Islet precursor cell (in vitro differentiated cells): Measurements from ENCODE around the gene NTM.

Source experiments
- DNase-seq: peaks from one replicate; pipeline ENCODE4 v3.0.0-alpha.2; 2018

NTM gene

DNA sequence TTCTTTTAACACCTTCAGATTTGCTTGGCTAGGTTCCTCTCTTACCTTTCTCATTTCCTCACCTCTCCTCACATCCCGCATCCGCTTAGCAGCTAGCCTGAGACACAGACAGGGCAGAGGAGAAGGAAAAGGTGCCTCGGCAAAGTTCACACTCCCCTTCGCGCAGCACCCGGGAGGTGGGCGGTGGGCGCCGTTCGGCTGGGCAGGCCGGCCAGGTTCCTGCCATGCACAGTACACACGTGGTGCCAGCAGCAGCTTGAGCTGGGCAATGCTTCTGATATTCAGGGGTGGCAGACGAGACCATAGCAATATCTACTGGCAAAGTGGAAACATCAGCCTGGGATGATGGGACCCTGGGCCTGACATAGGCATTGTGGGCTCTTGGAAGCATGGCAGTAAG, 3.3 kb downstream of the NTM start:
- DNase-seq, result no peak

DNA sequence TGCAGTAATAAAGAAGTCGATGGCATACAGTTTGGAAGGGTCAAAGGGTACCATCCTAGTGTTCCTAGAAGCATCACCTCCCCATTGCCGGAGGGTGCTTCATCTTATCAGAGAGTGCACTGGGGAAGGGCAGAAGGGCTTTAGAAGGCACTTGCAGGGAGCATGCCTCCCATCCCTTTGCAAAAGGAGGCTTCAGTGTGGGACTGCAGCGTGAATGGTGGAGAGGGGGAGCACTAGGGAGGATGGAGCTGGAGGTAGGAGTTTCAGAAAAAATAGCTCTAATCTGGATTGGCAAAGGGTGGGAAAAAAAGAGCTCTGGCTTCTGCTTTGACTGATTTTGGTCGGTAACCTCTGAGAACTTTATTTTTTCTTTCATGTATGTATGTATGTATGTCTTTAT, 5.0 kb downstream of the NTM start:
- no peak for DNase-seq

DNA sequence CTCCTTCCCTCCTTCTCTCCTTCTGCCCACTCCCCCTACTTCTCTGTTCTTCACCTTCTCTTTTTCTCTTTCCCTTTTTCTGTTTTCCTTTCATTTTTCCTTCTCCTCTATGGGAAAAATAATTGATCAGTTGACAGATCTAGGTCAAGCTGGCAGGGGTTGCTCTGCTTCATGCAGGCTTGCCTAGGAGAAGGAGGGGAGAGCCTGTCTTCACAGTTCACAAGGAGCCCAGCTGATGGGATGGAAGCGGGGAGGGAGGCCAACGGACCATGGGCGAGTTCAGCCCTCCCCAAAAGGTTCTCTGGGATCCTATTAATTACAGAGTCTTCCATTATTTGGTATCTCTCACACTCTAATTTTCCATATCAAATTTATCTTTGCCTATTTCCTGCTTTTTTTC, 5.5 kb downstream of the NTM start:
- no peak for DNase-seq

DNA sequence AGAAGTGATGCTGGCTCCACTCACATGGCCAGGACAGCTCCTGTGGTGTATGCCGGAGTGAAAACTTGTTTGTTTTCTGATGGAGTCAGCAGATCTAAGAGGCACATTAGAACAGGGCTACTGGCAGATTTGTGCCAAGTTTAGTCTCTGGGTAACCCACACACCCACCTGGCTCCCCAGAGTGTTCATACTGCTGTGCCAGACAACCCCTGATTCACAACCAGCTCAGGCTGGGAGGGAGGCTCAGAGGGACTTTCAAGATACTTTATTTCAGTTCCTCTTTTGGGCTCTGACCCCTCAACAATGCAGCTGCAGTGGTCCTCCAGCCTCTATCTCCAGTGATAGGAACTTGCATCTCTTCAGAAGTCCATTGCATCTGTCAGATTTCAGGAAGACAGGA, 8.5 kb downstream of the NTM start:
- DNase-seq, result no peak

DNA sequence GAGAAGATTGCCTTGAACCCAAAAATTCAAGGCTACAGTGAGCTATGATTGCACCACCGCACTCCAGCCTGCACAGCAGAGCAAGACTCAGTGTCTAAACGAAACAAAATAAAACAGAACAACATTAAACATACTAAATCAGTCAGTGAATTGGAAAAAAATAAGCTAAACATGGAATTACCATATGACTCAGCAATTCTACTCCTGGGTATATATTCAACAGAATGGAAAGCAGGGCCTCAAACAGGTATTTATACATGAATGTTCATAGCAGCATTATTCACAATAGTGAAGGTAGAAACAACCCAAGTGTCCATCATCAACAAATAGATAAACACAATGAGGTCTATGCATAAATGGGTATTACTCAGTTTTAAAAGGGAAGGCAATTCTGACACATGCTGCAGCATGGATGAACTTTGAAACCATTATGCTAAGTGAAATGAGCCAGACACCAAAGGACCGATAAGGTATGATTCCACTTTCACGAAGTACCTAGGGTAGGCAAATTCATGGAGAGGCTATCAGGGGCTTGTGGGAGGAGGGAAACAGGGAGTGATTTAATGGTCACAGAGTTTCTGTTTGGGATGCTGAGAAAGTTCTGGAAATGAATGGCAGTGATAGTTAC, 15.5 kb downstream of the NTM start:
- no peak for DNase-seq

DNA sequence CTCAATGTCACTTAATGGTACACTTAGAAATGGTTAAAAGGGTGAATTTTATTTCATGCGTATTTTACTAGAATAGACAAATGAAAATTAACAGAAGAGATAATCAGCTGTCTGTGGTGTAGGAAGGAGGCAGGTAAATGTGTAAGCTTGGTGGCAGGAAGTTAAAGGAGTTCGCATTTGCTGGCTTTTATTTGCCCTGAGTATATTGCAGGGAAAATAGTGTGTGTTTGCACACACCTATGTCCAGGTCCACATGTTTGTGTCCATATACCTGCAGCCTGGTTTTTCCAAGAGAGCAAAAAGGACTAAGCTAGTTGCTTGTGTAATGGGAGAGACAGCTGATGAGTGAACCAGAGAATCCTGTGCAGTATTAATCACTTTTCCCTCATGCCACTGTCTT, 16.0 kb downstream of the NTM start:
- DNase-seq, result no peak

DNA sequence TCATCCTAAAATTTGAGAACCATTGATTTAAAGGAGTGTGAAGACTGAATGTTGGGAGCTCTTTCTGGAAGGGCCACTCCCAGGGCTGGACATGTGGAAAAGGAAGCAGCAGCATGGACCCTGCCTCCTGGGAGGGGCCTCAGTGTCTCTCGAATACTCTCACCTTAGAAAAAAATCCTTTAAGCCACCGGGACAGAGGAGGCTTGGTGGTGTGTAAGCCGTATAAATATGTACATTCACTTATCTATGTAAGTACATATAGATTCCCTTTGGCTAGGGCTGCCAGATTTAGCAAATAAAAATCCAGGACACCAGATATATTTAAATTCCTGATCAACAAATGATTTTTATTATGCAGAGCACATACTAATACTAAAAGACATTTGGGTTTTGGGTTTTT, 17.6 kb downstream of the NTM start:
- DNase-seq, result no peak

DNA sequence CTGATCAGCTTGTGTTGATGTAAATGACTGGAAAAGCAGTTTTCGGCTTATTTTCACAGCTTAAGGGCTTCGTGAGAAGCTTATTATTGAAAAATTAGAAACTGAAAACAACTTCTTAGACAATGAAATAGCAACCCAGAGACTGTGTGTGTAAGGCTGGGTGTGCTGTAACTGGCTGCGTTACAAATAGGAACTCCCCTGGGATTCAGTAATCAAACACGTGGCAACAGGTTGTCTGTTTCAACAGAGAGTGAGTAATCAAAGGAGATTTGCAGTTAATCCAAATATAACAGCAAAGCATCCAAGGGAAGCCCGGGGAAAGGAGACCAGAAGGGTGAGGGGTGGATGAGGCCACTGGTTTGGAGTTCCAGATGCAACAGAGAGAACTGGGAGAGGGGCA, 19.2 kb downstream of the NTM start:
- DNase-seq, result no peak

DNA sequence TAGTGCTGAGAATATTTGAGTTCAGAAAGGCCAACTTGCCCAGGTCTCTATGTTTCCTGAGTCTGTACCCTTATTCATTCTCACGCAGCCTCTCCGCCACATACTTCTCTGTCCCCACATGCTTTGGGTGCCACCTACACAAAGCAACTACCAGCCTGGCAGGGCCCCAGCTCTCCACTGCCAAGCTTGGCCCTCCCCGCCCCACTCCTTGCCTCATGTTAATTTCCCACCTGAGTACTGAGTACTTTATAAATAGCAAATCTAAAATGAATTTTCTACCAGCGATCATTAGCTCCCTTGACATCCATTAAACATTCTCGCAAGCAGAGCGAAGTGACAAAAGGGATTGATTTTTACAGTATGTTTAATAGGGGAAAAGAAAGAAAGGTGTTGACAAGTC, 20.8 kb downstream of the NTM start:
- no peak for DNase-seq

DNA sequence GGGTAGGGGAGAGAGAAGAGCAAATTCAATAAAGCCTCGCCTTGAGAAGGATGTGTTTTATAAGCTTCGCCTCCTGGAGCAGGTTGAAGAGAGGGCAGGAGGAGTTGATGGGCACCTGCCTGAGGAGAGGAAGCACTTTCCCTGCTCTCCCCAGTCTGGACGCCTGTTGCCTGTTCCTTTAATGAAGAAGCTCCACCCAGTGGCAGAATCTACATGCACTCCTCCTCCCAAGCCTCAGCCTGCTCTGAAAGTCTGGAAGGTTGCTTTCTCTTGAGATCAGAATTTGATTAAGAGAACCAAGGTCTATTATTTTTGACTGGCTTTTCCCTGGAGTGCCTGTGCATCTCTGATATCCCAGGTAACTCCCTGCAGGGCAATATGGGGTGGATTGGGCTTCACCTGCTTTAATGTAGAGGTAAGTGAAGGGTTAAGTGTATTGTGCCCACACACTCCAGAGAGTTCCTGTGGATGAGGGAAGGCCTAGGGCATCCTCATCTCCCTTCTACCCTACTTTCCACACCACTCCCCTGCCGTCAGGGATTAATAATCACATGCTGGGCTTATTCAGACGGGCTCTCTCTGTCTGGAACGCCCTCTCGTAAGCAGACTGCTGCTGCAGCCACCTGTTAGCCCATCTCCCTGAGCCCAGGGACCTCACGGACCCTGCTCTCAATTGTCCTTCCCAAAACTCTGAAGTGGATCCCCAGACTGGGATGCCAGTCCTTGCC, 22.3 kb downstream of the NTM start:
- no peak for DNase-seq

DNA sequence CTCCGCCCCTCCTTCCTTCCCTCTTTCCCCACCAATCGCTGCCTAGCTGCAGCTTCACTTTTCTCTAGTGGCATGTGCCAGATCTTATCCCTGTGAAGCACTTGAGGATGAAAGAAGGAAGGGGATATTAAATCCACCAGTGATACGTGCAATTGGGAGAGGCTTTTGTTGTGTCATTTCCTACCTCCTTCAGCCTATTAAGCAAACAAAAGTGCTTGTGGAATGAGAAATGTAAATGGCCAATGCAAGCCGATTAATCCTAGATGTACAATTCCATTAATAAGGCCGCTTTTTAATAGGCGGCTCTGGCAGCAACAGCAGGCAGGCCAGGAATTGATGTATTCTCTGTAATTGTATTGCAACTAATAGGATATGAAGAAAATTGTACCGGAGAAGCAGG, 23.3 kb downstream of the NTM start:
- DNase-seq, result no peak

DNA sequence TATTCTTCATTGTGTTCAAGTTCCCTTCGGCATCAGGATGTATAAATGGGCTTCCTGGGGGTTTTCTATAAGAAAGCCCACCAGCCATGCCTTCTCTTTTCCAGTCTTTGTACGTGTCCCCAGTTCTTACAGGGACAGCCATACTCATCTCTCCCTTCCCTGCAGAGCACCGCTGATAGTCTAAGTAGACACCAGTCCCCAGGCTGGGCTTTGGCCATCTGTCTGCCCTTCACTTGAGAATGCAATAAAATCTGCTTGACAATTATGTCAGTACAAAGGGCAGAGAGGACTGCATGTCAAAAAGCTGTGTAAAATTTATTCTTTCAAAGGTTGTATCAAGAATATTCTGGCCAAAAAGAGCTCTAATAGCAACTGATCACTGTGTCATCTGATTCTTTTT, 27.3 kb downstream of the NTM start:
- no peak for DNase-seq

DNA sequence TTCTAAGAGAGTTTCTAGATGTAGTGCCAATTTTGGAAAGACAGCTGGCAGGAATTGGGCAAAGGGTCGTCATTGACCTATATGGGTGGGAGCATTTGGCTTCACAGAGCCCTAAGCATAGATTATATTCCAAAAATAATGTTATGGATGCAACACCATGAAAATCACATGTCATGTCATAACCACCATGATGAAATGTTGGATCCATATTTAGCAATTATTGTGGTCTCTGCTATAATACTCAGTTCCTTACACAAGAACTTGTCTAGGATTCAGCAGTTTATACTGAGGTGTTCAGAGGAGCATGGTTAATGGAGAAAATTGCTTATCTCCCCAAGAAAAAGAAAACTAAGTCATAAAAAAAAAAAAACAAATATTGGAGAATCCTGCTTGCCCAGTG, 31.6 kb downstream of the NTM start:
- no peak for DNase-seq

DNA sequence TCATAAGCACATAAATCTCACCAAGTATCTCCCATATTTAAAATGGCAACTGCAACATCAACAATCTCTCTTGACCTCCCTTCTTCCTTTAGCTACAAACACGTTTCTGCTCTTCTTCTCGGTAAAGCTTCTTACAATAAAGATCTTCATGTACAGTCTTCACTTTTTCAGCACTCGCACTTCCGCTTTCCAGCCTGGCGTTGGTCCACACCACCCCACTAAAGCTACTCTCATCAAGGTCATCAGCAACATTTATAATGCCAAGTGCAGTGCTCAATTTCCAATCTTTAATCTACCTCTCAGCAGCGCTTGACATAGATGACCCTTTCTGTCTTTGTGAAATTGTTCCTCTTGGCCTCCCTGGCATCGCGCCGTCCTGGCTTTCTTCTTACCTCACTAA, 33.6 kb downstream of the NTM start:
- DNase-seq, result no peak

DNA sequence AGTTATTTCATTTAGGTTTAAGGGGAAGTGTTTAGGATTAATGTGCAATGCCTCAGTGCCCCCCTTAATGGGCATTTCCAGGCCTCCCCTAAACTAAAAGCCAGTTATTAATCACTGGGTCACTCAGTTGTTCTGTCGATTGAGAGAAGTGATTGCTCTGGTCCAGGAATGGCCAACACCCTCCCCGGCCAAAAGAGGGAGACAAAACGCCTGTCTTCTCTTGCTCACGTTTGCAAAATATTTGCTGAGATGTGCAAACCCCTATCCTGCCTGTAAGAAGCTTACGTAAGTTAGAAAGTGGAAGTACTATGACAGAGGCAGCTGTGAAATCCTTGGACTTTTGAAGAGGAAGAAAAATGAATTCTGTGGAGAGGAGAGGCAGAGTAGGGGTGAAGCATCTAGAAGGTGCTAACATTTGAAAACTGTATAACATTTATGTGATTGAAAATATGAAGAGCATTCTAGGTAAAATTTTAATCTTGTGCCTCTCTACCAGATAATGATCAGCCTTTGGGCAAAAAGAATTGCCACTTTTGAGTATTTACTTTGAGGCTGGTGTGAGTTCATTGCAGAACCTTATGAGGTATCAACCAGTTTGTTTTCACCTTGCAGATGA, 37.7 kb downstream of the NTM start:
- peak; percentile 83 for DNase-seq

DNA sequence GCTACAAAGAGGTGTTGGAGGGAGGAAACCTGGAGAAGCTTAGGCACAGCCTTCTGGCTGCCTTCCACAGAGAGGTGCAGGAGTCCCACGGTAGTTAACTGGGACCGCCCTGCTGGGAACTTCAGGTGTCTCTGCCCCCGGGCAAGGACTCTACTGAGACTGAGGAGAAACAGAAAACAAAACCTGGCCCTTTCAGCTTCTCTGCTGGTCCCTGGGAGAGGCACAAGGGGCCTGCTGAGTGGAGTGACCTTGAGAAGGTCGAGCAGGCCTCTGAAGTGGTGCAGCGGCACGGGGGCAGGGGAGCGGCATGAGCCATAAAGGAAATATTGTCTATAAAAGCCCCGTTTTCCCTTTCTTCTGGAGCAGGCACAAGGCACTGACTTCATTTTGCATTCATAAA, 38.9 kb downstream of the NTM start:
- peak; percentile 69 for DNase-seq

DNA sequence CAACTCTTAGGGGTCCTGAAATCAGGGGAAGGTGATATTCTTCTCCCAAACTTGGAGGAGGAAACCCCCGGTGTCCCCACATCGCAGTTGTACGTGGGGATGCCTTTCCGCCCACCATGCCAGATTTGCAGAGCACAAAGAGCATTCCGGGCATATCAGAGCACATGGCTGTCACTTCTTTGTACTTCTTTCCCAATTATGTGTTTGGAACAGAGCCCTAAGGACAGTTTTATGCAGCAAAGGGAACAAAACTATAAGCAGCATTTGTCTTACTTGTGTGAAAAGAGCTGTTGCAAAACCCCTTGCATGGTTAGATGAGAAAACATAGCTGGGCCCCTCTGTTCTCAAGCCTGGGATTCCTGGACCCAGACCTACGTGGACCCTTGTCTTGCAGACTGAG, 41.2 kb downstream of the NTM start:
- no peak for DNase-seq

DNA sequence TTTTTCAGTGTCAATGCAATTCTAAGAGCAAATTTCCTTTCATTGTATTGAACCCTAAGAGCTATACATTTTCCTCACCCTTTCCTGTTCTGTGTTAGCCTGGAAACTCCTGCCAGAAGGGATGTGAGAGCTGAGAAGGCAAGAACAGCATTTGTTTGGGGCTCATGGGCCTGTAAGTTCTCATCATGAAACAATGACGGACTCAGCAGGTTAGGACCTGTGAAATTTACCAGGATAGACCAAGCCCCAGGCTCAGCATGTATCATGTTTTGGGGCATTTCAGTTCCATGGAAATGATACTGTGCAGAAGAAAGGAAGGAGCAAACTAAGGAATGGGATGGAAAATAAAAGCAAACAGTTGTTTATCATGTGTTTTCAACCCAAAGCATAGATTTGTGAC, 41.6 kb downstream of the NTM start:
- no peak for DNase-seq

DNA sequence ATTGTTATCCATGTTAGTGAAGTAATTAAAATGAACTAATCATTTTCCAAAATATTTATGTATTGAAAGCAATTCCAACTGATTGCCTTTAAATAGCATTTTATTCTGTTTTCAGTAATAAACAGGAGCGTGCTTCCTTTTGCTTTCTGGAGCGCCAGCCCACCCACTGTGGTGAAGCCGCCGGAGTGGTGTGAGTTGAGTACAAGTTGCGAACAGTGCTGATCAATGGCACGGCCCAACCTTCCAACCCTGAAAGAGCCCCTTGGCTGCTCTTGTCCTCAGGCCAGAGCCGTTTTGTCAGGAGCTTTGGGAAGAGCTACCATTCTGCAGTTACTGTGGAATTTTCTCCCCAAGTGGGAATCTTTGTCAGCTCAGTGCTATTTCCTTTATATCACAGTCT, 42.8 kb downstream of the NTM start:
- DNase-seq, result no peak

DNA sequence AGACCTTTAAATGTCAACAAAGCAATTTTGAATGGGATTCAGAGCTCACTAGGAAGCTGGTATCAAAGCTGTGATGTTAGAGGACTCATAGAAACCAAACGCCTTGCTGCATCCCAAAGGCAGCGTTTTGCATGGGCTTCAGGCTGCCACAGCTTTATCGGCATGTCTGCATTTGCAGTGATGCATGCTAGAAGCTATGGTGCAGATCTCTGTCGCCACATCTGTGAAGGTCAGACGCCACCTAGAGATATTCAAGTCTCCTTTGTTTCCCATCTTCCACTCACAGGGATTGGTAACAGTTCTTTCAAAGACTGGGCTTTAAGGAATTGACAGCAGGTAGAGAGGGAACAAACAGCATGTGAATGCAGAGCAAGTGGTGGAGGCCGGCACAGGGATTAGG, 47.8 kb downstream of the NTM start:
- DNase-seq, result no peak

DNA sequence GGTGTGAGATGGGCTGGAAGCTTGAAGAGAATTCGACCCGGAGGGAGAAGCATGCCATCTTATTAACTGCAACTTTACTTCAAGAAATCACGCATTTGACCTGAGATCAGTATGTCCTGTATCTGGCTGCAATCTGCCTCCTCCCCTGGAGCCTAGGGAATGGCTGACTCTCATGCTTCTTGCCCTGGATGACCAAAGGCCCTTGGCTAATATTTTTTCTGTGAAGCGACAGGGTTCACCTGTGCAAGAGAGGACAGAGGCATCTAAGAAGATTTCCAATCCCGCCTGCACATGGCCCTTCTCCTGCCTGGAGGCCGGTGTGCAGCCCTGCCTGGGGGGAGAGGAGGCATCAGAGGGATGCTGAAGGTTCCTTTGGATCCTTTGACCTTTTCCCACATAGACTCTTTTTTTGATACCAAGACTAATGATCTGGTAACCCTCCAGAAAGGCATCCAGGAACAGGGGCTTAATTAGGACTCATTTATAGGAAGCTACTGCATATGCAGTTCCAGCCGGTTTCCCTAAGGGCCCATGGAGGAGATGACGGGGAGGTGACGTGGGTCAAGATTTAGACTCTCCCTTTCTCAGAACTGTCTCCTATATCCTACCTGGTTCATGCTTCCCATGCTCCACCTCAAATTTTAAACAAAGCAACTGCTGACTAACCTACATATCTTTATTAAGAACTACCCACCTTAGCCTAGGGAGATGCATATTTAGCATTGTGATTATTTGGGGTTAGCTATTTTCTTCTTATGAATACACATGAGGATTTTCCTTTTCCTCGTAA, 50.8 kb downstream of the NTM start:
- DNase-seq, result no peak

DNA sequence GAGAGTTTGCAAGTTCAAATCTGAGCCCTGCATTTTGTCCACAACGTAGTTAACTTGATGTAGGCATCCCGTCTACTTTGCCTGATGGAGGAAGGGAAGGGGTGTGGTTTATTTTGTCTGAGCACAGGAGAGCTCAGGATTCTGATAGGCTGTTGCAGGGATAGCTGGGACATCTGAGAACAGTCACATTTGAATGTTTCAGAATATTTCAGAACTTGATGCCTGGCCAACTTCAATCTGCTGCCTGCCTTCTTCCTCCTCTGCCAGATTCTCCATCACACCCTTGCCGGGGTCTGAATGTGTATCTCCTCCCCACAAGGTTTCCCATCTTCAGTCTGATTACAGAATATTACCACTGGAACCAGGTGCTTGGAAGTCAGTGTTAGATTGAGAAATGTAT, 51.6 kb downstream of the NTM start:
- DNase-seq, result no peak

DNA sequence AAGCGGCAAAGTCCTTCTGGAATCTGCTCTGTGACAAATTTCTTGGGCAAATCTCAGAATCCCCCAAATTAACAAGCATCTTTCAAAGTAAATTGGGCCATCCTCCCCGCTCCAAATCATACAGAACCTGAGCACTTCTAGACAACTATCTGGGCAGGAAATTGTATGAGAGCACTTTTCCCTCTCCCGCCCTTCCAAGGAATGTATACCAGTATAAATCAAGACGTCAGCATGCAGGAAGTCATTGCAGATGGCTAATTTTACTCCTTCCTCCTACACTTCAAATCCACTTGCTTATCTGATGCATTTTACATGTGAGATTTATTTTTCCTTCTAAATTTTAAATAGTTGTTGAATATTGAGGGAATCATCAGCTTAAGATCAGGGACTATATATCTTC, 52.1 kb downstream of the NTM start:
- no peak for DNase-seq

DNA sequence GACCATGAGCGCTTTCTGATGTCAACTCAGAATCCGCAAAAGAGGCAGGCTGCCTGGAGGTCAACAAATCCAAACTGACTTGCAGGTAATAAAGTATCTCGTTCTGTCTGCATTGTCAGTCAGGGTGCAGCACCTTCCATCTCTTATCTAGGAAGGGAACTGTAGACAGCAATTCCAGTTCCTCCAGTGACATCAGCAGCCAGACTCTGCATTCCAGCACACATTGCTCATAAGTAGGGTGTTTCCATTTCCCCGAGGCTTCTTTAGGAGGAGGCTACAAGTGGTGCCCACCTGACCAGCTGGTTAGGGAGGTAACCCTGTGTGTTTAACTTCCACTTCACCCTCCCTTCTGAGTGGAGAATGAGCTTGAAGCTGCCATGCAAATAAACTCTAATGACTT, 53.3 kb downstream of the NTM start:
- DNase-seq, result peak; percentile 95
